Fibroblast of lung (primary cell): ENCODE measurements around the gene EEF2K. TPM values are rescaled to one million over a fixed set of nuclear protein-coding genes. Genes with fewer than 3 reads are reported as not detected.

ENCODE experiments used
- DNase-seq, 2 donors: peaks; one replicate each; pipeline versions ENCODE4 v3.0.0 to v3.0.0-alpha.2; 2010; ENCODE audit warnings: low read depth in 2 of 2
- H2AFZ ChIP-seq: 2 replicates; pipeline ENCODE4 v1.5.1; 2012; ENCODE audit warnings: low read length, control low read depth, inconsistent platforms
- H3K27ac ChIP-seq: 2 replicates; pipeline ENCODE4 v1.5.1; 2011; ENCODE audit warnings: low read length, control low read depth; ENCODE audit not compliant: insufficient read depth
- H3K27me3 ChIP-seq: 2 replicates; pipeline ENCODE4 v1.5.1; 2011; ENCODE audit warnings: mild to moderate bottlenecking, low read length; ENCODE audit not compliant: control insufficient read depth, insufficient read depth
- H3K36me3 ChIP-seq: 2 replicates; pipeline ENCODE4 v1.5.1; 2011; ENCODE audit warnings: low read length; ENCODE audit not compliant: control insufficient read depth, insufficient read depth
- H3K4me1 ChIP-seq: 2 replicates; pipeline ENCODE4 v1.5.1; 2011; ENCODE audit warnings: low read length; ENCODE audit not compliant: control insufficient read depth, insufficient read depth; ENCODE audit errors: extremely low read depth
- H3K4me2 ChIP-seq: 2 replicates; pipeline ENCODE4 v1.5.1; 2011; ENCODE audit warnings: low read length, control low read depth; ENCODE audit not compliant: insufficient read depth; ENCODE audit errors: extremely low read depth
- H3K4me3 ChIP-seq, 4 experiments: fragments of 200-600 bp in 1 of 4; sonication (generic) in 1 of 4; replicated peaks in 1 of 4; 2 replicates each; pipeline ENCODE4 v1.5.1; 2011 to 2016; ENCODE audit warnings: low read length in 4 of 4, low read depth in 3 of 4, mild to moderate bottlenecking in 3 of 4, control low read depth in 2 of 4, inconsistent platforms in 1 of 4, mixed read lengths in 1 of 4; ENCODE audit not compliant: insufficient read depth in 1 of 4; ENCODE audit errors: control extremely low read depth in 1 of 4
- H3K79me2 ChIP-seq: 2 replicates; pipeline ENCODE4 v1.5.1; 2012; ENCODE audit warnings: mild to moderate bottlenecking, low read length, inconsistent platforms; ENCODE audit not compliant: control insufficient read depth, insufficient read depth
- H3K9ac ChIP-seq: 2 replicates; pipeline ENCODE4 v1.5.1; 2011; ENCODE audit warnings: mild to moderate bottlenecking, low read length, control low read depth; ENCODE audit not compliant: insufficient read depth
- H3K9me3 ChIP-seq: 2 replicates; pipeline ENCODE4 v1.5.1; 2012; ENCODE audit warnings: low read depth, low read length; ENCODE audit not compliant: control insufficient read depth, insufficient read depth
- H4K20me1 ChIP-seq: 2 replicates; pipeline ENCODE4 v1.5.1; 2011; ENCODE audit warnings: low read length; ENCODE audit not compliant: control insufficient read depth, insufficient read depth; ENCODE audit errors: extremely low read depth
- EZH2 ChIP-seq: IDR thresholded peaks from 2 replicates; pipeline ENCODE4 v1.5.1; 2012; ENCODE audit warnings: low read length, control low read depth, mild to moderate bottlenecking; ENCODE audit errors: missing control alignments
- polyA plus RNA-seq, 2 donors: library from polyadenylated mRNA; depleted of rRNA in 1 of 2; stranded (reverse) in 1 of 2; unstranded in 1 of 2; fragments of >200 nt; gene quantifications; 2 replicates each; pipeline ENCODE4 v1.2.1, GENCODE V29; 2011 to 2012; ENCODE audit warnings: missing spikeins in 1 of 2
- total RNA-seq: library from RNA; depleted of rRNA; stranded (reverse); fragments of >200 nt; gene quantifications from 2 replicates; pipeline ENCODE4 v1.2.1, GENCODE V29; 2014
- TF ChIP-seq, protein P1 (sequence below), 2 donors: IDR thresholded peaks in 1 of 2; conservative IDR thresholded peaks in 1 of 2; 1 replicate in 1 of 2; 2 replicates in 1 of 2; pipeline ENCODE4 v1.5.1; 2011 to 2012; ENCODE audit warnings: low read length in 2 of 2, control low read depth in 1 of 2, inconsistent platforms in 1 of 2, low read depth in 1 of 2, mild to moderate bottlenecking in 1 of 2

Gene EEF2K
- total and polyA plus RNA-seq, 2 donors (not counting 1 experiment from before 2014, with no cell fraction given) = 8.9 to 22.6 TPM

DNA sequence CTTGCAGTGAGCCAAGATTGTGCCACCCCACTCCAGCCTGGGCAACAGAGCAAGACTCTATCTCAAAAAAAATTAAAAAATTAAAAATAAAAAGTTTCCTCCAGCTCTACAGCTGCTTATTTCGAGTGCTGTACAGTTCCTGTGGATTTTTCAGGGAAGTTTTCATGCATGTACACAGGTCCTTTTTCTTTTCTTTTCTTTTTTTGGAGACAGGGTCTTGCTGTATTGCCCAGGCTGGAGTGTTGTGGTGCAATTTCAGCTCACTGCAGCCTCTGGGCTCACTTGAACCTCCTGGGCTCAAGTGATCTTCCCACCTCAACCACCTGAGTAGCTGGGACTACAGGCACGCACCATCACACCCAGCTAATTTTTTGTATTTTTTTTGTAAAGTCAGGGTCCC, 15.9 kb downstream of the EEF2K start:
- Histone ChIP-seq H3K9ac (no peak overlapping the region), H3K27ac (no peak overlapping the region), H3K4me3 (no peak overlapping the region), H3K36me3 (no peaks in the 10 kb centered on the region), H3K9me3 (no peaks in the 10 kb centered on the region), H4K20me1 (no peaks in the 10 kb centered on the region), H3K4me2 (no peak overlapping the region), H3K79me2 (no peaks in the 10 kb centered on the region), H2AFZ (no peak overlapping the region), H3K27me3 (no peaks in the 10 kb centered on the region), H3K4me1 (peaks cover 10% of the 10 kb centered on the region)
- no peak for DNase-seq
- no peak for TF ChIP-seq EZH2
- TF ChIP-seq, protein P1, sequence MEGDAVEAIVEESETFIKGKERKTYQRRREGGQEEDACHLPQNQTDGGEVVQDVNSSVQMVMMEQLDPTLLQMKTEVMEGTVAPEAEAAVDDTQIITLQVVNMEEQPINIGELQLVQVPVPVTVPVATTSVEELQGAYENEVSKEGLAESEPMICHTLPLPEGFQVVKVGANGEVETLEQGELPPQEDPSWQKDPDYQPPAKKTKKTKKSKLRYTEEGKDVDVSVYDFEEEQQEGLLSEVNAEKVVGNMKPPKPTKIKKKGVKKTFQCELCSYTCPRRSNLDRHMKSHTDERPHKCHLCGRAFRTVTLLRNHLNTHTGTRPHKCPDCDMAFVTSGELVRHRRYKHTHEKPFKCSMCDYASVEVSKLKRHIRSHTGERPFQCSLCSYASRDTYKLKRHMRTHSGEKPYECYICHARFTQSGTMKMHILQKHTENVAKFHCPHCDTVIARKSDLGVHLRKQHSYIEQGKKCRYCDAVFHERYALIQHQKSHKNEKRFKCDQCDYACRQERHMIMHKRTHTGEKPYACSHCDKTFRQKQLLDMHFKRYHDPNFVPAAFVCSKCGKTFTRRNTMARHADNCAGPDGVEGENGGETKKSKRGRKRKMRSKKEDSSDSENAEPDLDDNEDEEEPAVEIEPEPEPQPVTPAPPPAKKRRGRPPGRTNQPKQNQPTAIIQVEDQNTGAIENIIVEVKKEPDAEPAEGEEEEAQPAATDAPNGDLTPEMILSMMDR (conservative IDR thresholded peaks at IDR 0.05 in 1 of 2, IDR thresholded peaks at IDR 0.05 in 1 of 2; ENCODE audit: low read depth in 1 of 2, low read length in 2 of 2) = no peak

- Histone ChIP-seq H3K9ac (no peak overlapping the region), H3K36me3 (no peaks in the 10 kb centered on the region), H3K27me3 (no peaks in the 10 kb centered on the region), H3K27ac (no peak overlapping the region), H3K4me1 (peaks cover 10% of the 10 kb centered on the region), H3K4me2 (no peak overlapping the region), H4K20me1 (no peaks in the 10 kb centered on the region), H3K79me2 (no peaks in the 10 kb centered on the region), H3K4me3 (no peak overlapping the region), H2AFZ (no peak overlapping the region), H3K9me3 (no peaks in the 10 kb centered on the region)
- no peak for DNase-seq
- TF ChIP-seq, protein P1 (conservative IDR thresholded peaks at IDR 0.05 in 1 of 2, IDR thresholded peaks at IDR 0.05 in 1 of 2; ENCODE audit: low read depth in 1 of 2, low read length in 2 of 2) = no peak
- TF ChIP-seq EZH2 = no peak
Observed at GRCh38 chr16:22222998-22223397, 16.9 kb downstream of the EEF2K start.

- no peak for DNase-seq
- Histone ChIP-seq H3K27ac (no peak overlapping the region), H3K4me3 (no peak overlapping the region), H2AFZ (no peak overlapping the region), H3K9me3 (no peaks in the 10 kb centered on the region), H3K4me2 (no peak overlapping the region), H3K36me3 (no peaks in the 10 kb centered on the region), H3K27me3 (no peaks in the 10 kb centered on the region), H3K79me2 (no peaks in the 10 kb centered on the region), H4K20me1 (no peaks in the 10 kb centered on the region), H3K4me1 (peaks cover 5% of the 10 kb centered on the region), H3K9ac (no peak overlapping the region)
- TF ChIP-seq, protein P1 (conservative IDR thresholded peaks at IDR 0.05 in 1 of 2, IDR thresholded peaks at IDR 0.05 in 1 of 2; ENCODE audit: low read depth in 1 of 2, low read length in 2 of 2) = no peak
- no peak for TF ChIP-seq EZH2
Observed at GRCh38 chr16:22225060-22225459, 19.0 kb downstream of the EEF2K start.
